ENCODE data around the gene SKAP2.
"Not testable (repeated sequence)": the region's sequence is repeated elsewhere in the genome, so short reads cannot be mapped to it uniquely, and the experiment has no call there.

Gene SKAP2

DNA sequence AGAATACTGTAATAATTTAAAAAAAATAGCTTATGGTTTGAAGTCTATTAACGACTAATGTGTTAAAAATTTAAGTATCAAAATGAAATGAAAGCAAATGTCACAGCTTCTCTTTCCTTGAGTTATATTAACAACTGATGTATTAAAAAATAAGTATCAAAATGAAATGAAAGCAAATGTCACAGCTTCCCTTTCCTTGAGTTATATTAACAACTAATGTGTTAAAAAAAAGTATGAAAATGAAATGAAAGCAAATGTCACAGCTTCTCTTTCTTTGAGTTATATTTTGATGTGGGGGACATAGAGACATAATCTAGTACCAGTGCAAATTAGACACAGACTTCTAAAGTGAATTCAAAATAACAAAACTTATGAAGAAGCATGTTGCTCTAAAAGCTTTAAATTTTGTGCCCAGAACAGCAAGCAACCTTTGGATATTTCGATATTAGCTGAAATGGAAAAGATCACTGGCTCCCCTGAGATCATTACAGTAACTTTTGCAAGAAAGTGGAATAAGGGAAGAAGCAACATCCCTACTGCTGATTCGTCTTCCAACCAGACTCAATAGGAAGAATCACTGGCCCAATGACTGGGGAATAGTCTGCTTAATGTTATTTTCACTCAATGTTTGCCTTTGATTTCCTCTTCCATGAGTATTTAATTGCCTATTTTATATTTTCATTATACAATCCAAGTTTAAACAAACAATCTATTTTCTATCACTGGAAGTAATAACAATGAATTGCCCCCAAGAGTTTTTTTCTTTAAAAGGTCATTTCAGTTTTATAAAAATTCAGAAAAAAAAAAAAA lies 8.0 kb downstream of the SKAP2 start:
- no peak for DNase-seq

DNA sequence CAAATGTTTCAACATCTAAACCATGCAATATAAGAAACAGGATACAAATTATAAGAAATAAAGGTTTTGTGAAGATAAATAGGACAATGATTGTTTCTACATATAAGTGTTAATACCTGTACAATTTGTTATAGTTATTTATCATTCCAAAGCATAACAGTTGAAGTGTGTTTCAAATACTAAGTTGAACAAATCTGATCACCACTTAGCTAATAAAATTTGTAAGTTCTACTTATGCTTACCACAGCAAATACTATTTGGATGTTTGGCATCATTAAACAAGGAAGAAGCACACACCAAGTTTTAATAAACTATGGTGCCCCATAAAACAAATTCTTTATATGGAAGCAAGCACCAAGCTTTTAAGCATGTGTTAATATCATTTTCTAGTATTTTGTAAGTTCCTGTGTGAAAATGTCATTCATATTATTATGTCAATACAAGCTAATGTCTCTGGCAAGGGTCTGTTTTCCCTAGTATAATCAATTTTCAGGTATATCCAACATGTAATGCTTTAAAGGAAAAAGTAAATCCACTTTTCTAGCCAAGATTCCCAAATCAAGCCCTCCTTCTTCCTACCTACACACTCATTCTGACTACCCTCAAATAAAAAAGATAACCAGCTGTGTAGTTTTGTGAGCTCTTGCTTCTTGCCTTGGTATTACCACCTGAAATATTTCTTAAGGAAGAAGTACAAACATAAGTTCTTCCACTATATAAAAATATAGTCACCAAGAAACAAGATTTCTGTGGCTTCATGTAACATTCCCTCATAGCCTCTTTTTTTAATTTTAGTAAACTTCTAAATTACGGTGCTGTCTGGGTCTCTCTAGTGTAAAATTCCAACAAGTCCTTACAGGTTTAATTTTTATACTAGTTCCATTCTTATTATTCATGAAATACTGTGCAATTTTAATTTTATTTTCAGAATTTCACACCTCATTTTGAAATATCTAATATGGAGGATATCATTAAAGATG lies 9.2 kb downstream of the SKAP2 start:
- DNase-seq = no peak

DNA sequence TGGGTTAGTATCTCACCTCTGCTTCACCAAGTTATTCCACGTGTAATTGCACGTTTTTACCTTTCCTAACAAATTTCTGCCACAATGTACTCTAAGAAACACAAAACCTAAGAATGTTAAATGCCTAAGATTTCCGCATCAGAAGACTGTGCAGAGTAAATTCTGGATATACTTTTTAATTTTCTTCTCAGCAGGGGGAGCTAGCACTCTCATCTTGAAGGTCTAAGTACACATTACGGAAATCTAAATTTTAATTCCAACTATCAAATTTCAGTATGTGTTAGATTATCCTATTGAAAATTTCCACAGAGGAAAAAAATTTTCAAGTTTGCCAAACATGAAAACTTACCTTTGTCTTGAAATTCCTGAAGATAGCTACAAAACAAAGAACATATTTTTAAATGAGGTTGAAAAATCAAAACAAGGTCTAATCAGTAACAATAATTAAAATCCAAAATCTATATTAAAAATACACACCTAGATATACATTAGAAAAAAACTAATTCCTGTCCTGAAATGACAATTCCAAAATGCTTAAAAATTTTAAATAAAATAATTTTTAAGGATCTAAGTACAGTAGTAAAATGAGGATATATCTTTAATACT lies 10.5 kb downstream of the SKAP2 start:
- peak; percentile 2 for DNase-seq

DNA sequence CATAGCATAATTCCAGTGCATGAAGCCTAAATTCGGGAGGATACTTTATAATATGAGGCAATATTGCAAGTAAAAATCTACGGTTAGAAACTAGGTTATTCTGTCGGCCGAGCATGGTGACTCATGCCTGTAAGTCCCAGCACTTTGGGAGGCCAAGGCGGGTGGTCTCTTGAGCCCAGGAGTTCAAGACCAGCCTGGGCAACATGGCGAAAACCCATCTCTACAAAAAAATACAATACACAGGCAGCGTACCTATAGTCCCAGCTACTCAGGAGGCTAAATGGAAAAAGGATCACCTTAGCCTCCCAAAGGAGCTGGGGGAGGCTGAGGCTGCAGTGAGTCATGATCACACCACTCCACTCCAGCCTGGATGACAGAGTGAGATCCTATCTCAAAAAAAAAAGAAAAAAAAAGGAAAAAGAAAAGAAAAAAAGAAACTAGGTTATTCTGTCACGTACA lies 14.2 kb downstream of the SKAP2 start:
- DNase-seq = no peak

GRCh38 chr7:26843705-26844104 lies 20.7 kb downstream of the SKAP2 start:
- DNase-seq = no peak

DNA sequence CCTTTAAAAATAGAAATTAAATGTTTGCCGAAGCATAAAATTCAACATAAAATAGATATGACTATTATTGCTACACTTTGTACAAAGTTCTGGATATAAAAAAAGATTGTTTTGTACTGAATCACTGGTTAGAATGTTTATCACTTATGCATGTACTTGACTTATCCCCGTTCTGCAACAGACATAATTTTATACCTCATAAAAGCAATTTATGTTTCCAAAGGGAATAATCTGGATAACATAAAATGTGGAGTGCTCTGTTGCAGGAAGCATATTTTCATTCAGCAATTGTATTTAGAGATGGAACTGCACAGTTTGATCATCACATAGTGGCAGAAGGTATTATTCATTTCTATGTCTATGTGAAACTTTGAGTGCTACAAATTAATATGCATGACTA lies 21.5 kb downstream of the SKAP2 start:
- DNase-seq = no peak

- DNase-seq = no peak
Measured at GRCh38 chr7:26841003-26841739, 23.2 kb downstream of the SKAP2 start.

DNA sequence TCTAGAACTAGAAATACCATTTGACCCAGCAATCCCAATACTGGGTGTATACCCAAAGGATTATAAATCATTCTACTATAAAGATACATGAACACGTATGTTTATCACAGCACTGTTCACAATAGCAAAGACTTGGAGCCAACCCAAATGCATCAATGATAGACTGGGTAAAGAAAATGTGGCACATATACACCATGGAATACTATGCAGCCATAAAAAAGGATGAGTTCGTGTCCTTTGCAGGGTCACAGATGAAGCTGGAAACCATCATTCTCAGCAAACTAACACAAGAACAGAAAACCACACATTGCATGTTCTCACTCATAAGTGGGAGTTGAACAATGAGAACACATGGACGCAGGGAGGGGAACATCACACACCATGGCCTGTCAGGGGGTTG lies 27.6 kb downstream of the SKAP2 start:
- DNase-seq = not testable (repeated sequence)

- no peak for DNase-seq
Measured at GRCh38 chr7:26815426-26815825, 49.0 kb downstream of the SKAP2 start.

DNA sequence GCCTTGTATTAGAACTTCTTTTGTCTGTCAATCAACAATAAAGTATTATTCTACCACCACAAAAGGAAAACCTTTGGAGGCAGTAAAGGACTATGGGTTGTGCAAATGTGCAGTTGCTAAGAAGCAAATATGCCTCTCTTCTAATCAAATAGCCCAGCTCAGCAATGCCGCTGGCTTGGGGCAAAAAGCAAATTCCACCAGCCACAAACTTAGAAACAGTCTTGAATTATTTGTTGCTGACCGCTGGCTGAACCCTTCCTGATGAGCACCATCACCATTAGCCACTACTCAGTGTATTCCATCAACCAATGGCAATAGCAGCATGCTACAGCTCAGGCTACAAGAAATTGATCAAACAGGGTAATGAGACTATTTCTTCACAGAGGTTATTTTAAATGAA lies 51.0 kb downstream of the SKAP2 start:
- no peak for DNase-seq

GRCh38 chr7:26794541-26794940 lies 69.8 kb downstream of the SKAP2 start:
- no peak for DNase-seq

DNA sequence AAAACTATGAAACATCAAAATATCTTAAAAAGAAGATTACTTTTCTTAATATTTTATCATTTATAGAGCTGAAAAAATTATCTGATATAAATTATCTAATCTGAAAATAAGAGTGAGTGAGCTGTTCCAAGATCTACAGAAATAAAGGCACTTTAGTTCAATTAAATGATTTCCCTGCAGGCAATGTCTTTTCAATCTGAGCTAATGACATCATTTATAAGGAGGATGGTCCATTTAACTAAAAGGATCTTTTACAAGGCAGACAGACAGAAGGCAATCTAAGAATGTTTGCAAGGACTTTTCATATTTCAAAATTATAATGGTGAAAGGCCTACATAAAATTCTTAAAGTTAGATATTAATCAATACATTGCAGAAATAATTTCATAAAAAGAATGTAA lies 71.8 kb downstream of the SKAP2 start:
- DNase-seq = no peak

DNA sequence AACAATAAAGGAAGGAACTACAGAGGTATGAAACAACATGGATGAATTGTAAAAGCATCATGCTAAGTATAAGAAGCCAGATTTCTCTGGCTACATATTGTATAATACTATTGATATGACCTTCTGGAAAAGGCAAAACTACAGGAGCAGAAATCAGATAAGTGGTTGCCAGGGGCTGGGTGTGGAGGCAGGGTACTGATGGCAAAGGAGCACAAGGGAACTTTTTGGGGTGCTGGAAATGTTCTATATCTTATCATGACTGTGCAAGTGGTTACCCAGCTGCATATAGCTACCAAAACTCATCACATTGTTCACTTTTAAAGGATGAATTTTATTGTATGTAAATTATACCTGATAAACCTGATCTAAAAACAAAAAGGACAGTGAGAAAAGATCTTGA lies 72.4 kb downstream of the SKAP2 start:
- DNase-seq = no peak

DNA sequence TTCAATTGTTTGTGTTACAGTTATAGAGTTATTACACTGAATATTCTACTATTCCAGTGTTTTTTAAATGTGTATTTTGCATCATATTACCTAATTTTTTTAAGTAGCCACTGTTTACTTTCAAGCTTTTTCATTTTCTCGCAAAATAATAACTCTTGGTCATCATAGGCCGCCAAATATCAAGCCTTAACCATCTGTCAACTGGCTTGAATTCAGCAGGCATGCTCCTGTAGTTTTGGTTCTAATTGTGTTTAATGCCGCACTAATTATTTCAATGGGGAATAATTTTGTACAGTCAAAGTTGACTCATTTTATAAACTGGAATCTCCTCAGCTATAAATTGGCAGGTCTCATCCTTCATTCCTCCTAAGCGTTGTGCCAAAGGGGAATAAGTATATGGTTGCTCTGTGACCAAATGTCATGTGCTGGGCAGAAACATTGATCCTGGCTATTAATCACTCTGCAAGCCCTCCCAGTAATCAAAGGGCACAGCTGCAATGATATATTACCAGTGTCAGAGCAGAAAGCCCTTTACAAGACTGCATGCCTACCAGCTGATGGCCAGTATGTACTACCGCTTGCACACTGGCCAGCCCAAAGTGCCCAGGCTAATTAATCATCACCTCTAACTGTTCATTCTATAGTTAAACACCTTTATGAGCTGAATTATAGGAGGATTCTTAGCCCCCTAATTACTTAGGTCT lies 74.8 kb downstream of the SKAP2 start:
- DNase-seq = no peak

DNA sequence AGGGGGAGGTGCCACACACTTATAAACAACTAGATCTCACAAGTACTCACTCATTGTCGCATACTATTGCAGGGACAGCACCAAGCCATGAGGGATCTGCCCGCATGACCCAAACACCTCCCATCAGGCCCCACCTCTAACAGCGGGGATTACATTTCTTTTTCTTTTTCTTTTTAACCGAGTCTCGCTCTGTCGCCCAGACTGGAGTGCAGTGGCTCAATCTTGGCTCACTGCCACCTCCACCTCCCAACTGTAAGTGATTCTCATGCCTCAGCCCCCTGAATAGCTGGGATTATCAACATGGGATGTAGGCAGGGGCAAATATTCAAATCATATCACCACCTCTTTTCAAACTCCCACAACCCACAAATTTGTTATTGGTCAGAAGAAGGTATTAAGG lies 76.7 kb downstream of the SKAP2 start:
- DNase-seq = no peak

- no peak for DNase-seq
Measured at GRCh38 chr7:26784118-26784517, 80.3 kb downstream of the SKAP2 start.

DNA sequence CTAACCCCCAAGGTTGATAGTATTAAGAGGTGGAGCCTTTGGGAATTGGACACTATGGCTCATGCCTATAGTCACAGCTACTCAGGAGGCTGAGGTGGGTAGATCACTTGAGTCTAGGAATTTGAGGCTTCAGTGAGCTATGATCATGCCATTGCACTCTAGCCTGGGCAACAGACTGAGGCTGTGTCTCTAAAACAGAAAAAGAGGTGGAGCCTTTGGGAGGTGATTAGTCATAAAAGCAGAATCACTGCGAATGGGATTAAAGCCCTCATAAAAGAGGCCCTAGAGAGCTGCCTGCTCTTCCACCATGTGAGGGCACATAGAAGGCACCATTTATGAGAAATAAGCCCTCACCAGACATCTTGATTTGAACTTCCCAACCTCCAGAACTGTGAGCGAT lies 81.9 kb downstream of the SKAP2 start:
- DNase-seq = no peak

- DNase-seq = no peak
Measured at GRCh38 chr7:26779978-26780595, 84.3 kb downstream of the SKAP2 start.

DNA sequence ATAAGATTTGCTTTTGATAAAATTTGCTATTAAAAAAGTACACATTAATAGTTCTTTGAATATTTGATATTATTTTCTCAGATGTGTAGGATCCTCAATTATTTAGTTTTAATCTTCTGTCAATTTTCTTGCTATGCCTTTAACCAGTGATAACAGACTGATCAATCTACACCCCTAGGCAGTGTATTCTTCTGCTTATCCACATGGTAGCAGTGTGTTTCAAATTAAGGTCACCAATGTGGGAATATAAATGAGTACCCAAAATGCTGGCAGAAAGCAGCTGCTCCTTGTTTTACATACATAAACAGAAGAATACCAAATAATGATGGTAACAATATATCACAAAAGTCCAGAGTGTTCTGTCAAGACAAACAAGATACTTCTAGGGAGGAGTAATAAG lies 87.0 kb downstream of the SKAP2 start:
- no peak for DNase-seq

GRCh38 chr7:26760501-26760900 lies 103.9 kb downstream of the SKAP2 start:
- DNase-seq = no peak

DNA sequence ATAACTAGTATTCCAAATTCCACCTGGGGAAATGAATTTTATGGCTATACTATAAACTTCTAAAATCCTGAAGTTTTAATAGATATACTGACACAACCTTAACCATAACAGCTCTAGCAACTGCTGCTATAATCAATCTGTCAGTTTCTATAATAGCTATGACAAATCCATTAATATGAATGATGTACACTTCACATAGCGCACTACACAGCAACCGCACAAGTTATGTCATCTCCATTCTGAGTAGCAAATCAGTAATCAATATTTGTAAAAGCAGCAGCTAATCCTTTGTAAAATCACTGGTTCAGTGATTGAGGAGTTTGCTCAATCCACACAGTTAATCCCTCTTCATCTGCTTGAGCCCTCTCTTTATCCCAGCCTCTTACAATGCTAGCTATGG lies 105.3 kb downstream of the SKAP2 start:
- DNase-seq = no peak

DNA sequence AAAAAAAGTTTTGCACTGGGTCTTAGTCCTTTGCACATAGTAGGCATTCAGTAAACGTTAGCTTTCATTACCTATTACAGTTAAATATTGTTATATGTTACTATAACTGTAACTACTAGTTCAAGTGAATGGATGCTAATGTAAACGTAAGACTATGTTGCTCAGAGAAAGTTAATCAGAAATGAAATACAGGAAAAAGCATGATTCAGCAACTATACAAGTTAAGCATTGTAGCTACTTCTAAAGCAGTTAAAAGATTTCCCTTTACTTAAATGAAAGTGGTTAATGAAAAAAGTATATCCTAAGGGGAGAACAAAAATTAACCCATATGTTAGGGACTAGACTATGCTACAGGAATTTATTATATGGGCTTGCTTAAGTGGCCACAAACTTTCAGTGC lies 121.2 kb downstream of the SKAP2 start:
- DNase-seq = no peak

Data from activated CD4-positive, alpha-beta T cell treated with anti-CD3 and anti-CD28 coated beads, Interleukin-10, Interleukin-2, amounts not matched to agents 100 ng/mL and 50 ng/mL, durations not matched to agents 16 hours and 8 hours (primary cell).